Thyroid gland (tissue), 4 donors: ENCODE results near the gene GLIPR1L1.

ENCODE experiments used
- CTCF ChIP-seq, 6 experiments: fragments of 200-600 bp in 3 of 6; fragments of 450-650 bp in 3 of 6; sonication (generic) in 3 of 6; IDR thresholded peaks; one replicate each; pipeline ENCODE4 v1.5.1; 2016 to 2019; ENCODE audit warnings: antibody characterized with exemption in 6 of 6, mild to moderate bottlenecking in 2 of 6, inconsistent platforms in 1 of 6, moderate library complexity in 1 of 6
- POLR2A ChIP-seq, 2 donors: fragments of 450-650 bp; IDR thresholded peaks; one replicate each; pipeline ENCODE4 v1.6.1; 2017; ENCODE audit warnings: antibody characterized with exemption in 2 of 2, mild to moderate bottlenecking in 2 of 2, moderate library complexity in 1 of 2

GRCh38 chr12:75360920-75361319 is 26.4 kb downstream of the GLIPR1L1 start:
- TF ChIP-seq CTCF (IDR thresholded peaks at IDR 0.05) (no peak), POLR2A (IDR thresholded peaks at IDR 0.05) (no peak)
